GM18517 (cell line): ENCODE results near the gene FCMR.

Experiments
- ATAC-seq: cut with Tn5 transposase; IDR thresholded peaks from one replicate; pipeline ENCODE4 v1.9.1; 2021; ENCODE audit warnings: mild to moderate bottlenecking, moderate library complexity; ENCODE audit not compliant: unreplicated experiment

FCMR gene

GRCh38 chr1:206903687-206904086 lies 18.1 kb downstream of the FCMR start:
- no peak for ATAC-seq

- no peak for ATAC-seq
Observed at GRCh38 chr1:206902702-206903101, 19.0 kb downstream of the FCMR start.

- no peak for ATAC-seq
Observed at GRCh38 chr1:206901944-206902343, 19.8 kb downstream of the FCMR start.

GRCh38 chr1:206900149-206900548 lies 21.6 kb downstream of the FCMR start:
- ATAC-seq, result no peak

GRCh38 chr1:206899717-206900116 lies 22.0 kb downstream of the FCMR start:
- ATAC-seq, result no peak

- ATAC-seq, result no peak
Observed at GRCh38 chr1:206898915-206899431, 22.8 kb downstream of the FCMR start.

- no peak for ATAC-seq
Observed at GRCh38 chr1:206898089-206898914, 23.4 kb downstream of the FCMR start.

GRCh38 chr1:206897175-206897574 lies 24.6 kb downstream of the FCMR start, which contains the start of gene IL24:
Gene IL24, plus strand, starts transcription at chr1:206897443. Its CDS starts 390 bp downstream, at chr1:206897833.
- no peak for ATAC-seq

- no peak for ATAC-seq
Observed at GRCh38 chr1:206896261-206896660, 25.5 kb downstream of the FCMR start.

- ATAC-seq, result no peak
Observed at GRCh38 chr1:206895837-206896242, 25.9 kb downstream of the FCMR start.

- ATAC-seq, result no peak
Observed at GRCh38 chr1:206895325-206895724, 26.4 kb downstream of the FCMR start.

GRCh38 chr1:206893380-206893779 lies 28.4 kb downstream of the FCMR start:
- no peak for ATAC-seq

GRCh38 chr1:206892351-206892984 lies 29.3 kb downstream of the FCMR start:
- ATAC-seq, result no peak

GRCh38 chr1:206891412-206891811 lies 30.3 kb downstream of the FCMR start:
- ATAC-seq, result no peak

- ATAC-seq, result no peak
Observed at GRCh38 chr1:206890125-206891060, 31.3 kb downstream of the FCMR start.

- ATAC-seq, result no peak
Observed at GRCh38 chr1:206887701-206888100, 34.0 kb downstream of the FCMR start.

- no peak for ATAC-seq
Observed at GRCh38 chr1:206886831-206887230, 34.9 kb downstream of the FCMR start.

- no peak for ATAC-seq
Observed at GRCh38 chr1:206885341-206886060, 36.2 kb downstream of the FCMR start.

- ATAC-seq, result no peak
Observed at GRCh38 chr1:206883876-206884275, 37.9 kb downstream of the FCMR start.

GRCh38 chr1:206883160-206883559 lies 38.6 kb downstream of the FCMR start:
- no peak for ATAC-seq
